ENCODE results near the gene EPB42. TPM values are rescaled to one million over a fixed set of nuclear protein-coding genes. Genes with fewer than 3 reads are reported as not detected.

Gene EPB42
- not detected in 2 replicates for total RNA-seq

DNA sequence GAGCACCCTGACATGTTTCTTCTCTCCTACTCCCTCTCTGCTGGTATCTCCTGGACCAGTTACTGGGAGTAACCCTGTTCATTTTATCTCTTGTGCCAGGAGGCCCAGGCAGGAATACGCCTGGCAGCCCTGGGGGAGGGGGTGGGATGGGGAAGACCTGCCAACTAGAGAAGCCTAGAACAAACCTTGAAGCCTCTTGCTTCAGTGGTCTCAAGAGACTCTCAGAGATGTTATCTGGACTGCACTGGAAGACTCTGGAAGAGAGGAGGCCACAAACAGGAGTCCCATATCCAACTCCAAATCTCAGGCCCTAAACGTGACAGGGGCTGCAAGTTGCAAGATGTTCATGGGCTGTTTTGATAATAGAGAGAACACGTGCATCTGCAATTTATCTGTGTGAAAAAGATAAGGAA is at the start of gene EPB42:
Gene EPB42 (minus strand): TSS at position 28 of the 413 bp plus-strand sequence. CDS start 193 bp downstream, outside the sequence.

DNA sequence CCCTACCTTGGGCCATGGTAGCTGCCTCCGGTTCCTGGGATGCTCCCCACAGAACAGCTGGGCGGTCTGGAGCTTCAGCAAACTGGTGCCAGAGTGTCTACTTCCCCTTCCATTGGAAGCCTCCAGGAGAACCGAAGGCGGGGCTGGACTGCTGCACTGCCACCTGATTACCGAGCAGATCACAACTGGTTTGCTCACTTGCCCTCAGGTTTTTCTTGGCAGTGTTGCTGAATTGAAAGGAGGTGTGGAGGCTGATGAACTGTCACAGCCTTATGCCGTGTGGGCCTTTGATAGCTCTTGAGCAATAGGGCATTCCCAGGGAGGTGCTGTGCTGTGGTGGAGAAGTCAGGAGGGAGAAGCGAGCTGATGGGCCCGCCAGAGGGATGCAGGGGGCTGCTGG is 46.0 kb upstream of the EPB42 start, which contains the start of gene TGM5:
Gene TGM5 (minus strand): TSS at position 95 of the 400 bp plus-strand sequence. CDS start 79 bp downstream, at position 16.

DNA sequence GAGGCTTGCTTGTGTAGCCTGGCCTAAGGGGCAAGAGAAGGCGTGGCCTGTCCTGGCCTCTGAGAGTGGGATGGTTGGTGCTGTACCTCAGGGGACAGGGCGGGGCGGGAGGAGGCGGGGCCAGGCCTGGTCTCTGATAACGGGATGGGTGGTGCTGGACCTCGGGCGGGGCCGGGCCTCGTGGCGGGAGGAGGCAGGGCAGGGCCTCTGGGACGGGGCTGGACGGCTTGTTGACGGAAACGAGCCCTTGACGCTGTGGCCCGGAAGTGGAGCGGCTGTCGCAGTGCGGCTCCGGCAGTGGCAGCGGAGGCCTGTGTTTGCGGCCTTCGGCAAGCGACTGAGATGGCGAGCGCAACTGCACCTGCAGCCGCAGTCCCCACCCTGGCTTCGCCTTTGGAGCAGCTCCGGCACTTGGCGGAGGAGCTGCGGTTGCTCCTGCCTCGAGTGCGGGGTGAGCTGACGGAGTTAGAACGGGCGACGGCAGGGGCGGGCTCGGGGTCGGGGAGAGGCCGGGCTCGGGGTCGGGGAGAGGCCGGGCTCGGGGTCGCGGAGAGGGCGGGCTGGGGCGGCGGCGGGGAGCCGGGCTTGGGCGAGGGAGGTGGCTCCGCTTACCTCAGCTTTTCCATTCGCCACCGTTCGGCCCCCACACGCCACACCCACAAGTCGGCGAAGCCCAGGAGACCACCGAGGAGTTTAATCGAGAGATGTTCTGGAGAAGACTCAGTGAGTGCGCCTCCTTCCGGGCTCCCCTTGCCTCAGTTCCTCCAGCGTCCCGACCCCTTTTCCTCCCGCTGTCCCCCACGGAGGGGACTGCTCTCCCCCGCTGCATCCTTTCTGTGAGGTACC is 35.4 kb downstream of the EPB42 start, which contains the start of gene CCNDBP1:
Gene CCNDBP1 (plus strand): TSS at position 247 of the 846 bp plus-strand sequence. CDS start 96 bp downstream, at position 343.

Other genes starting within 250 kb of the EPB42 start
- gene UBR1, start 115.0 kb downstream of the EPB42 start, total RNA-seq = 22.5 and 39.8 TPM in 2 replicates
- 15.1 and 16.3 TPM in 2 replicates for gene TMEM62, start 87.4 kb downstream of the EPB42 start, total RNA-seq
- gene CCNDBP1, start 35.6 kb downstream of the EPB42 start, total RNA-seq = 105 and 121 TPM in 2 replicates
- not detected in 2 replicates for gene TGM5, start 45.9 kb upstream of the EPB42 start, total RNA-seq
- not detected in 2 replicates for gene TGM7, start 81.2 kb upstream of the EPB42 start, total RNA-seq
- 4.6 and 5.5 TPM in 2 replicates for gene LCMT2, start 109.6 kb upstream of the EPB42 start, total RNA-seq
- 19.7 and 20.2 TPM in 2 replicates for gene ZSCAN29, start 150.0 kb upstream of the EPB42 start, total RNA-seq
- 9.2 and 9.5 TPM in 2 replicates for gene TUBGCP4, start 150.1 kb upstream of the EPB42 start, total RNA-seq